Testis (tissue), 2 donors: ENCODE results near the gene CACNA2D4.

Experiments
- CTCF ChIP-seq, 3 experiments: fragments of 450-650 bp in 2 of 3; fragments of 200-600 bp in 1 of 3; sonication (generic) in 1 of 3; IDR thresholded peaks; one replicate each; pipeline ENCODE4 v1.5.1; 2016 to 2019; ENCODE audit warnings: antibody characterized with exemption in 3 of 3, mild to moderate bottlenecking in 2 of 3, moderate library complexity in 1 of 3
- POLR2A ChIP-seq: fragments of 450-650 bp; IDR thresholded peaks from one replicate; pipeline ENCODE4 v1.6.1; 2017; ENCODE audit warnings: antibody characterized with exemption, mild to moderate bottlenecking, moderate library complexity

GRCh38 chr12:1810931-1811280 is 107.5 kb downstream of the CACNA2D4 start:
- TF ChIP-seq POLR2A (no peak), CTCF (IDR thresholded peaks at IDR 0.05) (no peak)
